Hematopoietic multipotent progenitor cell treated with erythropoietin and hydrocortisone succinate and interleukin-3 and kit ligand, for 8 days (in vitro differentiated cells): ENCODE measurements around the gene MCCD1.

Experiments used
- DNase-seq: peaks from one replicate; pipeline ENCODE4 v3.0.0-alpha.2; 2015

The MCCD1 gene

DNA sequence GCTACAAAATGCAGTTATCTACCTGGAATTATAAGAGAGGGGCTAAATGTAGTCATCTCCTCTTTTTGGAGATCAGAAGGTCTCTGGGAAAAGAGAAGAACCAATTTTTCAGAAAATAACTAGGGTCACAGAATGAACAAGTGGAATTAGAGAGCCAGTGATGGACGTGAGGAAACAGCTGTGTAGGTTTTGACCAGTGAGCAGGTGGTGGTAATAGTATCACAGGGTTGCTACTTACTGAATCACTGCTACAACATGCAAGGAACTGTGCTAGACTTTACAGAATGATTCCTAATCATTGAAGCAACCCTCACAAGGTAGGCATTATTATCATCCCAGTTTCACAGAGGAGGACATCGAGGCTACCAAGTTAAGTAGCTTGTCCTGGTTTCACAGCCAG, 15.9 kb downstream of the MCCD1 start:
- no peak for DNase-seq

- no peak for DNase-seq
Observed at GRCh38 chr6:31545291-31545690, 16.5 kb downstream of the MCCD1 start.

DNA sequence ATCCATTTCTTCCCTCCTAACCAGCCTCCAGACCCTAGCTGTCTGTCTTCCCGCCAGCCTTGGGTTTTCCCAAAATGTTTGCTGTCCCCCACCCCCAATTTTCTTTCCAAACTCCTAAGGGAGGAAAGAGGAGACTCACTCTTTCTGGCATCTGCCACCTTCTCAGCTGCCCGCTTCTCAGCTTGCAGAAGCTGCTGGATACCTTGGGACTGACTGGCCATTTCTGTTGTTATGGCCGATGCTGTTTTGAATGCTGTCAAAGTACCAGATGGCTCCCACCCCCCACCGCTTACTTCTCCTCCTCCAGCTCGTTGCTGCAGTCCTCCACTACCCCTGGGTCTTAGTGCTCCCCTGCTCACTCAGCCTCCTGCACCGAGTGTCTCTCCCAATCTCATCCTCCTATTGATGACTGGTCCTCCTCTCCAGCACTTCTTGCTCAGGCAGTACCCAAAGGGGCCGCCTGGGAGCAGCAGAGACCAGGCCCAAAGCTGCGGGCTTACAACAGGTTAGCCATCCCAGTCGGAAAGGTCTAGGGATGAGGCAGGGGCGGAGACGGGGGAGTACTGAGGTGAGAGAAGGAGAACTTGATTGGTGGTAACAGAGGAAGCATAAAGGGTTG, 17.7 kb downstream of the MCCD1 start, which contains the start of gene ATP6V1G2:
Gene ATP6V1G2 (minus strand): TSS at position 270 of the 619 bp plus-strand sequence. CDS start 49 bp downstream, at position 221.
- peak; percentile 87 for DNase-seq

GRCh38 chr6:31546958-31547726, 18.4 kb downstream of the MCCD1 start, which contains the start of gene NFKBIL1:
Gene NFKBIL1 (plus strand): TSS chr6:31547608. CDS start chr6:31547695, 87 bp downstream.
- DNase-seq = peak; percentile 97

- no peak for DNase-seq
Observed at GRCh38 chr6:31547727-31548543, 19.2 kb downstream of the MCCD1 start.

DNA sequence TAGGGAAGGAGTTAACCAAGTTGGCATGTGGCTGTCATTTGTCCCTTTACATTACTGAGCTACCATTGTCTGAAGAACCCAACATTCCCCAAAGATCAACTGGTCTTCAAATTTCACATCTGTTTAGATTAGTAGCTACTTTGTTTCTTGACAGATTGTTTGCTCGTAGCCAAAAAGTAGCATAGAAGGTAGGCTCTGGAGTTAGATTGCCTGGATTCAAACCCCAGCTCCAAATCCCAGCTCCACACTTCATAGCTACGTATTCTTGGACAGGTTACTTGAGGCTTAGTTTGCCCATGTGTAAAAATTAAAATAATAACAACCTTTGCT, 19.7 kb downstream of the MCCD1 start:
- DNase-seq = no peak

DNA sequence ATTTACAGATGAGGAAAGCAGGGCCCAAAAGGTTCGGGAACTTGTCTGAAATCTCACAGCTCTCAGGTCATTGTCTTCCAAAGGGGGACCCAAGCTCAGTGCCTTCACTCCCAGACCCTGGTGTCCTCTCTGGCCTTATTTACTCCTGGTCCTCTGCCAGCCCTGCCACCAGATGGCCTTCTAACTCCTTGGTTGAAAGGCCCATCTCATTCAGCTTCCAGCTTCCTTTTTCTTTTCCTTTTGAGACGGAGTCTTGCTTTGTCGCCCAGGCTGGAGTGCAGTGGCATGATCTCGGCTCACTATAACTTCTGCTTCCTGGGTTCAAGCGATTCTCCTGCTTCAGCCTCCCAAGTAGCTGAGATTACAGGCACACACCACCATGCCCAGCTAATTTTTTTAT, 22.6 kb downstream of the MCCD1 start:
- peak; percentile 79 for DNase-seq

DNA sequence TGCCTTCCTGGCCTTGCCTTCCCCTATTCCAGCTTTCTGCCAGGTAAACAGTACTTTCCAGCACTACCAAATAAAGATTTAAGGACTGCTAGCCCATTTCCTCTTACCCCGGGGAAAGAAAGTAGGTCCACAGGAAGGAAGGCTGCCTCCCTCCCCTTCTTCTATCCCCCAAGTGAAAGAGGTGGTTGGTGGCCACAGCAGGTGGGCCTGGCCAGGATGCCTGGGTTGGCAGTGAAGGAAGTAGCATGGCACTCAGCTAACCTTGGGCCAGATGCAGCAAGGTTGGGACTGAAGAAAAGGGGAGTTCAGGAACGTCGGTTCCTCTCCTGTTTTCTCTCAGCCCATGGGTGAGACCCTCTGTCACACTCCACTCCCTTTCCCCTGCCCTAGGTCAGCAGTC, 27.5 kb downstream of the MCCD1 start:
- DNase-seq = no peak

DNA sequence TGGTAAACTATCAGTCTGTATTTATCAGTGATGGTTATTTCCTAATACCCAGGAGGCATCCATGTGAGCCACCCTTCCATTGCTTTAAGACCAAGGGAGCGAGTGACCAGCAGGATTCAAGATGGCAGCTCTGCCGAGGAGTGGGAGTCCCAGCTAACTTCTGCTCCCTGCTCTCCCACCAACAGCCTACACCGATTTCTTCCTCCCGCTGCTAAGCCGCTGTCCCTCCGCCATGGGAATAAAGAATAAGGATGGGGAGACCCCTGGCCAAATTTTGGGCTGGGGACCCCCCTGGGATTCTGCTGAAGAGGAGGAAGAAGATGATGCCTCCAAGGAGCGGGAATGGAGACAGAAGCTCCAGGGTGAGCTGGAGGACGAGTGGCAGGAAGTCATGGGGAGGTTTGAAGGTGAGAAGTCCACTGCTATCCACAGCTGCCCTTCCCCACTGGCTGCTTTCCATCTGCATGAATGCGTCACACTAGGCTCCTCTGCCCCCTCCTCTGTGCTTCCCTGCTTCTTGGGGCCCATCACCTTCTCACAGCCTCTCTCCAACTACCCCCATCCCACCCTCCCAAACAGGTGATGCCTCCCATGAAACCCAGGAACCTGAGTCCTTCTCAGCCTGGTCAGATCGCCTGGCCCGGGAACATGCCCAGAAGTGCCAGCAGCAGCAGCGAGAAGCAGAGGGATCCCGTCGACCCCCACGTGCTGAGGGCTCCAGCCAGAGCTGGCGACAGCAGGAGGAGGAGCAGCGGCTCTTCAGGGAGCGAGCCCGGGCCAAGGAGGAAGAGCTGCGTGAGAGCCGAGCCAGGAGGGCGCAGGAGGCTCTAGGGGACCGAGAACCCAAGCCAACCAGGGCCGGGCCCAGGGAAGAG, 28.9 kb downstream of the MCCD1 start:
- DNase-seq = no peak

DNA sequence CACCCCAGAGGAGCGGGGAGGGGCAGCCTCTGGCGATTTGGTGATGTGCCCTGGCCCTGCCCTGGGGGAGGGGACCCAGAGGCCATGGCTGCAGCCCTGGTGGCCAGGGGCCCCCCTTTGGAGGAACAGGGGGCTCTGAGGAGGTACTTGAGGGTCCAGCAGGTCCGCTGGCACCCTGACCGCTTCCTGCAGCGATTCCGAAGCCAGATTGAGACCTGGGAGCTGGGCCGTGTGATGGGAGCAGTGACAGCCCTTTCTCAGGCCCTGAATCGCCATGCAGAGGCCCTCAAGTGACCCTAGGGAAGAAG, 29.5 kb downstream of the MCCD1 start:
- DNase-seq = no peak

GRCh38 chr6:31558631-31559500, 30.1 kb downstream of the MCCD1 start:
- DNase-seq = peak; percentile 51

DNA sequence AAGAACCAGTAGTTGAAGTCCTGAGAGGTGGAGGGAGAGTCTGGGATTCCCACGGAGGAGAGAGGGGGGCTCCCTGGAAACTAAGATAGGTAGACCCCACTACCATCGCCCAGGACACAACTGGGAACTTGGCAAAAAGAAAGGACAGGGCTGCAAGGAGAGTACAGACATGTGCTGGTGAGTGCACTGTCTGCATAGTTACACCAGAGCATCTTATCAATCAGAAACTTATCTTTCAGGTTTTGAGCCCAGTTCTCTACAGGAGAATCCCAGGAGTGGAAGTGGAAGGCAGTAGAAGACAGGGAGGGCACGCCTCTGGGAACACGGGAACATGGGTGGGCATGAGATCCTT, 30.8 kb downstream of the MCCD1 start:
- no peak for DNase-seq

GRCh38 chr6:31559958-31560696, 31.4 kb downstream of the MCCD1 start:
- DNase-seq = peak; percentile 49

DNA sequence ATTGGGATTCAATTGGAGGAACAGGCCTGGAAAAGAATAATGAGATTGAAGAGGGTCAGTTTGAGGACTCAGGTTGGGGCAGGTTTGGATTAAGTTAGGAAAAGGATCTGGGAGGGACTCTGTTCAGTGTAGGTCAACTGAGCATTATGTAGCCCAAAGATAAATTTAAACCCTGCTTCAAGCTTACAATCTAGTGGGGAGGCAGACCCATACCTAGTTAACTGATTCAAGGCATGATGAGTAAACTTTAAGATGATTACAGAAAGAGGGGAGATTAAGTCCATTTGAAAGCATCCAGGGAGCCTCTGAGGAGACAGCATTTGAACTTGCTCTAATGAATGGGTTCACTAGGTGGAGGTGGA, 31.9 kb downstream of the MCCD1 start:
- no peak for DNase-seq

GRCh38 chr6:31567531-31568370, 39.0 kb downstream of the MCCD1 start:
- no peak for DNase-seq

DNA sequence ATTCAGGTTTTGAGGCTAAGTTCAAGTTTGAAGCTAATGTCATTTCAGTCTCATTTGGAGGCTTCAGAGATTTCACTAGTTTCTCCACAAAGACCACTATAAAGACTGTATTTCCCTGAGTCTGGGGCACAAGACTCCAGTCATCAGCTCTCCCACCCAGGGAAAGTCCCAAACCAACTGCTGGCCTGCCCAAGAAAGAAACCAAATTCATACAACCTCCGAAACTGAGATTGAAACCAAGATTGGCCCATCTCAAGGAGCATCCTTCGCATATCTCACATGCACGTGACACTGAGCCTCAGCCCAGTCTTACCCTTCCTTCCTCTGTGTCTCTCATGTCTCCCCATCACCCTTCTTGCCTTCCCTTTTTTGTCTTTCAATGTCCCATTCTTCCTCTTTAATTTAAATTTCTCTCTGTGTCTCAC, 39.8 kb downstream of the MCCD1 start:
- no peak for DNase-seq

- DNase-seq = no peak
Observed at GRCh38 chr6:31569861-31570536, 41.2 kb downstream of the MCCD1 start.

DNA sequence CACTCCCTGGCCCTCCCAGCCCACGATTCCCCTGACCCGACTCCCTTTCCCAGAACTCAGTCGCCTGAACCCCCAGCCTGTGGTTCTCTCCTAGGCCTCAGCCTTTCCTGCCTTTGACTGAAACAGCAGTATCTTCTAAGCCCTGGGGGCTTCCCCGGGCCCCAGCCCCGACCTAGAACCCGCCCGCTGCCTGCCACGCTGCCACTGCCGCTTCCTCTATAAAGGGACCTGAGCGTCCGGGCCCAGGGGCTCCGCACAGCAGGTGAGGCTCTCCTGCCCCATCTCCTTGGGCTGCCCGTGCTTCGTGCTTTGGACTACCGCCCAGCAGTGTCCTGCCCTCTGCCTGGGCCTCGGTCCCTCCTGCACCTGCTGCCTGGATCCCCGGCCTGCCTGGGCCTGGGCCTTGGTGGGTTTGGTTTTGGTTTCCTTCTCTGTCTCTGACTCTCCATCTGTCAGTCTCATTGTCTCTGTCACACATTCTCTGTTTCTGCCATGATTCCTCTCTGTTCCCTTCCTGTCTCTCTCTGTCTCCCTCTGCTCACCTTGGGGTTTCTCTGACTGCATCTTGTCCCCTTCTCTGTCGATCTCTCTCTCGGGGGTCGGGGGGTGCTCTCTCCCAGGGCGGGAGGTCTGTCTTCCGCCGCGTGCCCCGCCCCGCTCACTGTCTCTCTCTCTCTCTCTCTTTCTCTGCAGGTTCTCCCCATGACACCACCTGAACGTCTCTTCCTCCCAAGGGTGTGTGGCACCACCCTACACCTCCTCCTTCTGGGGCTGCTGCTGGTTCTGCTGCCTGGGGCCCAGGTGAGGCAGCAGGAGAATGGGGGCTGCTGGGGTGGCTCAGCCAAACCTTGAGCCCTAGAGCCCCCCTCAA, 43.5 kb downstream of the MCCD1 start, which contains the start of gene LTA:
Gene LTA (plus strand): TSS at position 249 of the 871 bp plus-strand sequence. CDS start 454 bp downstream, at position 703.
- DNase-seq = no peak
